Adrenal gland (tissue), 12 donors: Measurements from ENCODE around the gene AK8. TPM values are rescaled to one million over a fixed set of nuclear protein-coding genes. Genes with fewer than 3 reads are reported as not detected.

Source experiments
- DNase-seq, 7 donors: peaks; one replicate each; pipeline ENCODE4 v3.0.0-alpha.2; 2019 to 2020
- H3K27ac ChIP-seq, 5 donors: fragments of 200-600 bp; sonication (generic) in 4 of 5; 1 replicate in 3 of 5; 2 replicates in 2 of 5; pipeline versions ENCODE4 v1.5.1 to v1.8.0; 2016 to 2020; ENCODE audit warnings: mild to moderate bottlenecking in 1 of 5
- H3K27me3 ChIP-seq: fragments of 200-600 bp; 2 replicates; pipeline ENCODE4 v1.8.0; 2021
- H3K36me3 ChIP-seq, 2 donors: fragments of 200-600 bp; replicated peaks in 1 of 2; 1 replicate in 1 of 2; 2 replicates in 1 of 2; pipeline versions ENCODE4 v1.5.1 to v1.8.0; 2018 to 2022
- H3K4me1 ChIP-seq, 2 donors: fragments of 200-600 bp; replicated peaks in 1 of 2; 1 replicate in 1 of 2; 2 replicates in 1 of 2; pipeline versions ENCODE4 v1.5.1 to v1.8.0; 2018 to 2021
- H3K4me3 ChIP-seq, 4 donors: fragments of 200-600 bp; sonication (generic) in 3 of 4; one replicate each; pipeline ENCODE4 v1.5.1; 2016 to 2018
- H3K9me3 ChIP-seq, 3 donors: fragments of 200-600 bp; sonication (generic) in 1 of 3; replicated peaks in 1 of 3; 1 replicate in 2 of 3; 2 replicates in 1 of 3; pipeline versions ENCODE4 v1.5.1 to v1.8.0; 2016 to 2021
- POLR2A ChIP-seq, 2 donors: fragments of 450-650 bp; IDR thresholded peaks; one replicate each; pipeline ENCODE4 v1.6.1; 2017; ENCODE audit warnings: antibody characterized with exemption in 2 of 2, mild to moderate bottlenecking in 2 of 2, moderate library complexity in 1 of 2
- WGBS, 4 donors: extraction: QIAGEN DNeasy Blood & Tissue Kit in 2 of 4; methylation state at CpG; one replicate each; pipeline versions ENCODE4 v1.1.5 to v1.1.7; 2013 to 2017; 5-methylcytosine and 5-hydroxymethylcytosine counted together
- intact Hi-C, 2 donors: fragments of 100-400 bp; cut with DNase I; formaldehyde crosslinking; loops; one replicate each; pipeline versions ENCODE4 v1.14.1 to v1.15.0; 2022 to 2023
- polyA plus RNA-seq, 3 donors: library from polyadenylated mRNA; stranded (reverse); fragments of 200-250 nt in 2 of 3; fragments of 350-450 nt in 1 of 3; fragmentation: Illumina TruSeq in 1 of 3; extraction: RNeasy Lipid Tissue Mini Kit (QIAGEN cat#74804) in 1 of 3; gene quantifications; one replicate each; pipeline ENCODE4 v1.2.3, GENCODE V29; 2013 to 2014
- total RNA-seq, 9 donors: library from RNA; depleted of rRNA in 4 of 9; stranded (reverse); fragments of >200 nt in 4 of 9; fragments of 120-200 nt in 1 of 9; fragmentation: NEBNext Ultra II Directional in 1 of 9; extraction: Animal tissue kit (Norgen Biotek cat#: 25700) in 1 of 9; gene quantifications; one replicate each; pipeline versions ENCODE4 v1.1.0 to v1.2.4, GENCODE V29; 2013 to 2023
- TF ChIP-seq, protein P1 (sequence below), 6 experiments: fragments of 450-650 bp in 4 of 6; fragments of 200-600 bp in 2 of 6; sonication (generic) in 1 of 6; IDR thresholded peaks; 1 replicate in 5 of 6; 2 replicates in 1 of 6; pipeline versions ENCODE4 v1.5.1 to v1.8.0; 2016 to 2021; ENCODE audit warnings: antibody characterized with exemption in 6 of 6, mild to moderate bottlenecking in 2 of 6, moderate library complexity in 1 of 6
- donor health status: healthy with polysubstance abuse.
- donor health status: Bipolar disorder and iron deficiency.
- donor health status: DM: yes; HTN: yes; CAD: no.
- donor health status: DM: no; HTN: no; CAD: no.
- donor health status: DM: no; HTN: no; CAD: no.
- donor health status: DM: yes; HTN: yes; CAD: no.

The AK8 gene
- total and polyA plus RNA-seq, 12 donors: 0.69 to 6.0 (median 1.5) TPM

GRCh38 chr9:132887181-132888120 is 9.4 kb upstream of the AK8 start:
- intact Hi-C loops: no loop called here
- H3K27ac ChIP-seq: no peak overlapping the region
- DNase-seq: no peak
- no peaks in the 10 kb centered on the region for H3K4me1 ChIP-seq
- no peaks in the 10 kb centered on the region for H3K9me3 ChIP-seq
- H3K27me3 ChIP-seq: no peaks in the 10 kb centered on the region
- 88 to 93% (median 91%) methylated on average over 10 to 18 of the region's 18 CpGs for WGBS, 4 donors
- TF ChIP-seq POLR2A (IDR thresholded peaks at IDR 0.05): no peak
- TF ChIP-seq, protein P1, sequence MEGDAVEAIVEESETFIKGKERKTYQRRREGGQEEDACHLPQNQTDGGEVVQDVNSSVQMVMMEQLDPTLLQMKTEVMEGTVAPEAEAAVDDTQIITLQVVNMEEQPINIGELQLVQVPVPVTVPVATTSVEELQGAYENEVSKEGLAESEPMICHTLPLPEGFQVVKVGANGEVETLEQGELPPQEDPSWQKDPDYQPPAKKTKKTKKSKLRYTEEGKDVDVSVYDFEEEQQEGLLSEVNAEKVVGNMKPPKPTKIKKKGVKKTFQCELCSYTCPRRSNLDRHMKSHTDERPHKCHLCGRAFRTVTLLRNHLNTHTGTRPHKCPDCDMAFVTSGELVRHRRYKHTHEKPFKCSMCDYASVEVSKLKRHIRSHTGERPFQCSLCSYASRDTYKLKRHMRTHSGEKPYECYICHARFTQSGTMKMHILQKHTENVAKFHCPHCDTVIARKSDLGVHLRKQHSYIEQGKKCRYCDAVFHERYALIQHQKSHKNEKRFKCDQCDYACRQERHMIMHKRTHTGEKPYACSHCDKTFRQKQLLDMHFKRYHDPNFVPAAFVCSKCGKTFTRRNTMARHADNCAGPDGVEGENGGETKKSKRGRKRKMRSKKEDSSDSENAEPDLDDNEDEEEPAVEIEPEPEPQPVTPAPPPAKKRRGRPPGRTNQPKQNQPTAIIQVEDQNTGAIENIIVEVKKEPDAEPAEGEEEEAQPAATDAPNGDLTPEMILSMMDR (IDR thresholded peaks at IDR 0.05): no peak
- H3K36me3 ChIP-seq: peaks cover 0 to 5% of the 10 kb centered on the region in 2 donors
- H3K4me3 ChIP-seq: no peak overlapping the region

- WGBS, 4 donors: 88 to 96% (median 93%) methylated on average over 6 of the region's 6 CpGs
- intact Hi-C loops: no loop called here
Observed at GRCh38 chr9:132886334-132886725, 8.2 kb upstream of the AK8 start.

DNA sequence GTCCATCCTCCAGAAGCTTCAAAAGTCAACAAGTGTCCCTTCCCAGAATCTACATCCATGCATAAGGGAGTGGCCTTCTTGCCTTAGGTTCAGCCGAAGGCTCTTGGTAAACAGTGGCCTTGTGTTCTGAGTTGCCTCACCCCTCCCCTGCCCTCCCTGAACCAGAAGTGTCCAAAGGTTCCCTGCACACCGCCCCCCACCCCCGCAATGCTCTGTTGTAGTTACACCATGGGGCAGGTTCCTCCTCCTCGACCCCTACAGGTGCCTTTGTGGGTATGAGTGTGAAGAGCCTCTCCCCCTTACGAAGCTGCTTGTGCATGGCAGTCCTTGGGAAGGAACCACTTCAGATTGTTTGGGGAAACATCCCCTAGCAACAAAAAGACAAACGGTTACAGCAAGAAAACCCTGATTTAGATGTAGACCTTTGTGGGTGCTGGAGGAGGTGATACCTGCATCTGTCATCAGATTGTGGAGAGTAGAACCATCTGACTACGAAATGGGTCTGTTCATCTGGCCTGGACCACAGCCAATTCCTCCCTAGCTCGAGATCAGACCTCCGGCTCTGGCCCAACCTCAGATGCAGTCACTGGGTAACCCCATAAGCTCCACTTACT is 7.7 kb upstream of the AK8 start:
- DNase-seq: no peak
- no peak for TF ChIP-seq POLR2A (IDR thresholded peaks at IDR 0.05)
- TF ChIP-seq, protein P1 (IDR thresholded peaks at IDR 0.05): no peak
- Histone ChIP-seq H3K4me3 (no peak overlapping the region), H3K36me3 (no peaks in the 10 kb centered on the region), H3K27me3 (no peaks in the 10 kb centered on the region), H3K4me1 (no peaks in the 10 kb centered on the region), H3K27ac (no peak overlapping the region), H3K9me3 (no peaks in the 10 kb centered on the region)
- intact Hi-C loops: no loop called here
- 67 to 75% (median 71%) methylated on average over 7 to 9 of the region's 9 CpGs for WGBS, 4 donors

More at GRCh38 chr9:132886334-132886725, 8.2 kb upstream of the AK8 start:
- no peak for TF ChIP-seq POLR2A (IDR thresholded peaks at IDR 0.05)
- TF ChIP-seq, protein P1 (IDR thresholded peaks at IDR 0.05): no peak
- Histone ChIP-seq H3K4me3 (no peak overlapping the region), H3K4me1 (no peaks in the 10 kb centered on the region), H3K27ac (no peak overlapping the region), H3K27me3 (no peaks in the 10 kb centered on the region), H3K36me3 (no peaks in the 10 kb centered on the region), H3K9me3 (no peaks in the 10 kb centered on the region)
- no peak for DNase-seq
